HUDEP-2 (cell line): Measurements from ENCODE around the gene PTPN13.

Experiments
- DNase-seq, 76 experiments: peaks; one replicate each; lab custom pipeline; 2025; ENCODE audit not compliant: unreplicated experiment in 76 of 76; lab: John Stamatoyannopoulos, UW

The PTPN13 gene

DNA sequence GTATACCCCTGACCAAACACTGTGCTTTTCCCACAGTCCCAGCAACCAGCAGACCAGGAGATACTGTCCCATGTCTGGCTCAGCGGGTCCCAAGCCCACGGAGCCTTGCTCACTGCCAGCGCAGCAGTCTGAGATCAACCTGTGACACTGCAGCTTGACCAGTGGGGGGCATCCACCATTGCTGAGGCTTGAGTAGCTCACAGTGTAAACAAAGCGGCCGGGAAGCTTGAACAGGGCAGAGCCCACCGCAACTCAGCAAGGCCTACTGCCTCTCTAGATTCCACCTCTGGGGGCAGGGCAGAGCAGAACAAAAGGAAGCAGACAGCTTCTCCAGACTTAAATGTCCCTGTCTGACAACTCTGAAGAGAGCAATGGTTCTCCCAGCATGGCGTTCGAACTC, 197.0 kb downstream of the PTPN13 start:
- DNase-seq, result peak in 2 of 76 experiments; percentile 3 to 4

DNA sequence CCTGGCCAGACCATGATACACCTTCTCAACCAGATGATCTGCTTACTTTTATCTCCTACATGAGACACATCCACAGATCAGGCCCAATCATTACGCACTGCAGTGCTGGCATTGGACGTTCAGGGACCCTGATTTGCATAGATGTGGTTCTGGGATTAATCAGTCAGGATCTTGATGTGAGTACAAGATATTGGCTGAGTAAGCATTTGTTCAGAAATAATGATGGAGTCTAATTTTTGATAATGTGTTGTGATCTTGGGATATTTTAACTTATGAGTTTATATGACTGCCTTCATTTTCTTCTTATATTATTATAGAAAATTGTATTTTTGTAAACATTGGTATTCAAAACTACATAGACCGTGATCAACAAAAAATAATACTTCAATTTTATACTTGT, 215.7 kb downstream of the PTPN13 start:
- no peak for DNase-seq

GRCh38 chr4:86810847-86811246, 216.7 kb downstream of the PTPN13 start:
- no peak for DNase-seq

- DNase-seq, result no peak
These were observed 221.5 kb downstream of the PTPN13 start for GRCh38 chr4:86815653-86816052.

DNA sequence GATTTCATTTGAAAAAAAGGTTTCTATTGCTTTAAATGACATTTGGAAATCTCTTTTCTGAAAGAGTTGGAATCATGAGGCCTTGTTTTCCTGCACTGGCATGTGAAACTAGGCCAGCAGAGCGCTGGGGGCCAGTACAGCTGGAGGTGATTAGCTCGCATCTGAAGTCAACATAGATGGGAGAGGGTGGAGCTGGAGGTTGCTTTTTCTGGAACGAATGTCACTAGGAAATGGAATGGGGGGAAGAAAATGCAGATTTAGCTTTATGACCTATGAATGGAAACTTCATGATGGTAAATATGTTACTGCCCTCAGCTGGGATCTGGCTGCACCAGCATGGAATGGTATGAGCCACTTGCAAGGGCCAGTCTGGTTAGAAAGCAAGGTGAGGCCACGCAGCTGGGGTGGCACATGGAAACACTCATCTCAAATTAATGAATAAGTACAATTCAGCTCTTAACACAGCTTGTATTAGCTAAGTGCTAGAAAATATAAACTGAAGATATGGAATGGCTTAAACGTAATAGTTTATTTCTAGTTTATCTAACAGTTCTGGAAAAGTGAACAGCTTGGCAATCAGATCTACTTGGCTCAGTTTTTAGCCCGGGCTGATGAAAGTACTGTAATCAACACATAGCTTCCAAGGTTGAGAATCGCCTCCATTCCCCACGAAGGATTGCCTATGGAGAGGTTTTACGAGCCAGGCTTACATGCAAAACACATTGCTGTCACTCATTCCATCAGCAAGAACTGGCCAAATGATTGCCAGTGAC, 222.6 kb downstream of the PTPN13 start:
- no peak for DNase-seq

- no peak for DNase-seq
These were observed 224.1 kb downstream of the PTPN13 start for GRCh38 chr4:86818211-86818610.

GRCh38 chr4:86818841-86819240, 224.7 kb downstream of the PTPN13 start:
- DNase-seq, result no peak

GRCh38 chr4:86819561-86819960, 225.4 kb downstream of the PTPN13 start:
- DNase-seq, result no peak

GRCh38 chr4:86821151-86821550, 227.0 kb downstream of the PTPN13 start:
- no peak for DNase-seq

DNA sequence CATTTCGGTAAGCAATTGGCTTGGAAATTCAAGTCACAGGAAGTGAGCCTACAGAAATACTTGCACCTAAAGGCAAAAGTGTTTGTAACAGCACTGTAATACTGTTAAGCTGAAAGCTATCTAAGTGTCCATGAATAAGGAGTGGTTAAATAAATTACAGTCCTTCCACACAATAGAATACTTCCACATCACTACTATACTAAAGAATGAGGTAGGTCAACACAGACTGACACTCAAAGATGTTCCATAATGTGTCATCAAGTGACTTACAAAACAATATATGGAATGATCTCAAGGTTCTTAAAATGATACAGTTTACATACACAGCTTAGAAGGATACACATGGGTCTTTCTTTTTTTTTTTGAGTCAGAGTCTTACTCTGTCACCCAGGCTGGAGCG, 228.0 kb downstream of the PTPN13 start:
- no peak for DNase-seq

GRCh38 chr4:86825511-86825910, 231.4 kb downstream of the PTPN13 start:
- DNase-seq, result no peak

DNA sequence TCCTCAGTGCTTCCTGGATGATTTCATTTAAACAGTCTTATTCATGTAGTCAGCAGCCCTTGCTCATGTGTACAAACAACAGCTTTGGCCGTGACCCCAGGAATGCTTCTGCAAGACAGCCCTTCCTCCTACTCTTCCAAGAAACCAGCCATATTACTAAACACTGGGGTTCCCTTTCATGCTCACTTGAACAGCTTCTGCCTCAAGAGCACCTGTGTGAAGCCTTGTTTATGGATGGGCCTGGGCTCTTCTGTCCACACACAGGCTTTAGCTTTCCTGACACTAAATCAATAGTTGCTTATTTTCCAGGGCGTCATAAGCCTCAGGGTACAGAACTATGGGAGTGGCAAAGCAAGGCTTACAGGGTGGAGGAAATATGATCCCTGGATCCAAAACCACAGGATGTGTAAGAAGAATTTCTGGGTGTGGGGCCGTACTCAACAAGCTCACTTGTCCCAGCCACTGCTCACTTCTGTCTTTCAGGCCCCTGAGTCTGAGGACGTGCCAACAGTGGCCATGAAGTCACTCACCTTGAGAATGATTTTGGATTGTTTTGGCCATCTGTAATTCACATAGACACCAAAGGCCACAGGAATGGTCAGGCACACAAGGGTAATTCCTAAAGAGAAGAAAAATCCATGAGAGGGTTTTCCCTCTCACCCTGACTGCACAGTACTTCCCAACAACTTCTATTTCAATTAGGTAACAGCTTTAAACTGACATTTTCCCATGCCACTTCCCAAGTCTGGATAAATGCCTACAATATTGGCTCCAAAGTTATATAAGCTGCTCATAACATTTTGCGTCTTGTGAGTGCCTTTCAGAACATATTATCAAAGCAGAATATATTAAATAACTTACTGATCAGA, 237.4 kb downstream of the PTPN13 start:
- DNase-seq, result no peak

DNA sequence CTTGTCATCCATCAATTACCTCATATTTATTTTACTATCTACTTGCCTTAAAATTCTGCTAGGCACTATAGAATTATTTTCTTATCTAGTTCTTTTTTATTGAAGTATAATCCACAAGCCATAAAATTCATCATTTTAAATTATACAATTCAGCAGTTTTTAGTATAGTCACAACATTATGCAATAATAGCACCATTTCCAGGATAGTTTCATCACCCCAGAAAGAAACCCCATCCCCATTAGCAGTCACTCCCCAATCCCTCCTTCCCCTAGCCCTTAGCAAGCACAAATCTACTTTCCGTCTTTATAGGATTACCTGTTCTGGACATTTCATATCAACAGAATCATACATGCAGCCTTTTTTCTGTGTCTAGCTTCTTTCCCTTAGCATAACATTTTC, 239.5 kb downstream of the PTPN13 start:
- no peak for DNase-seq

GRCh38 chr4:86834901-86835300, 240.8 kb downstream of the PTPN13 start:
- no peak for DNase-seq

GRCh38 chr4:86835677-86836076, 241.6 kb downstream of the PTPN13 start:
- DNase-seq, result no peak

- no peak for DNase-seq
These were observed 243.8 kb downstream of the PTPN13 start for GRCh38 chr4:86837691-86838503.

DNA sequence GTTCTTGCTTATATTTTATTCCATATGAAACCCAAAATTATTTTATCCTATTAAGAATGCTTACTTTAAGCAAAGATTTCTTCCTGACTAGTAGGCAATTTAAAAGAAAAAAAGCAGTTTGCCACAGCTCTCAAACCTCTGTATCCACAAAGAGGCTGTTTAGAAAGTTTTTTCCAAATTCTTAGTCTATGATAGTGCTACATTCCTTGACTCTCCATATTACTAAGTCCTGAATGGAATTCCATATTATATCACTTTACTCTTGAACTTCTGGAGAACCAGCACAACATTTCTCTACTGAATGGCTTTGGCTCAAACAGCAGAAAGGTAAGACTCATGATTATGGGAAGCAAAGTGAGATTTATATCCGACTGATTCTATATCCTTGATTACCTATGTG, 246.7 kb downstream of the PTPN13 start:
- DNase-seq, result no peak

GRCh38 chr4:86841309-86841708, 247.2 kb downstream of the PTPN13 start:
- DNase-seq, result no peak

DNA sequence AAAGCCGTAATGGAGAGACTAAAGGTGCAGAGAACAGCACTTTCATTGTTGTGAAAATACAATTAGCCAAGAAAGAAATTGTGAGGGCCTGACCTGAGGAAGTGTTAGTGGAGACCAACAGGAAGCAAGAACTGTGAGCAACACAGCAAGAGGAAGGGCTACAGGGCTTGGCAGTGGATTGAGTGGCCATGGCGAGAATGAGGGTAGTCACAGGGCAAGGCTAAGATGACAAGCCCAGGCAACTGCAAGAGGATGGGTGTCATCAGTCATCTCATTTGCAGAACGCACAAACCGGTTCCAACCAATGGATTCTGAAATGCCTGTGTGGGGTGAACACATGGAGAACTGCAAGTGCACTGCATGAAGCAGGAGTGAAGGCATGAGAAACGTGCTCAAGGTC, 251.5 kb downstream of the PTPN13 start:
- no peak for DNase-seq

DNA sequence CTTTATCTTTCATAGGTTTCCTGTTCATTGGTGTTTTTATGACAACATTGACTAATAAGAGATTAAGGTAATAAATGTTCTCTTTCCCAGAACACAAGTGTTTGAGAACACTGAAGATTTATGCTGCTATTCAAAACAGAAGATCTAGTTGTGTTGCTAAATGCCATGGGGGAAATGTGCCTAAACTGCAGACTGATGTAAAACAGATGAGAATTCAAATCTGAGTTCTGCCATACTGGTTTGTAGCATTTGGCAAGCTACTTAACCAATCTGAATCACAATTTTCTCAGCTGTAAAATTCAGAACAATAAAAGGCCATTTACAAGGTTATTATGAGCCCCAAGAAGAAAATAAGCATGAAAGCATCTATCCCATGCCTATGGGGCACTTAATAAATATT, 252.8 kb downstream of the PTPN13 start:
- no peak for DNase-seq

- DNase-seq, result no peak
These were observed 253.5 kb downstream of the PTPN13 start for GRCh38 chr4:86847571-86847970.
